Upper lobe of left lung (tissue), 4 donors: ENCODE results near the gene SLC10A1.

ENCODE experiments used
- CTCF ChIP-seq, 6 experiments: fragments of 450-650 bp in 4 of 6; fragments of 200-600 bp in 2 of 6; sonication (generic) in 2 of 6; IDR thresholded peaks; one replicate each; pipeline ENCODE4 v1.5.1; 2016 to 2019; ENCODE audit warnings: antibody characterized with exemption in 6 of 6
- EP300 ChIP-seq, 4 donors: sonication (generic); formaldehyde crosslinking; IDR thresholded peaks; one replicate each; pipeline ENCODE4 v1.5.1; 2017; ENCODE audit warnings: antibody characterized with exemption in 4 of 4, control low read depth in 2 of 4
- POLR2A ChIP-seq, 4 donors: fragments of 450-650 bp; IDR thresholded peaks; one replicate each; pipeline ENCODE4 v1.5.1; 2016 to 2017; ENCODE audit warnings: antibody characterized with exemption in 4 of 4, mild to moderate bottlenecking in 2 of 4

- TF ChIP-seq CTCF (IDR thresholded peaks at IDR 0.05) (no peak), POLR2A (IDR thresholded peaks at IDR 0.05) (no peak), EP300 (IDR thresholded peaks at IDR 0.05) (no peak)
Observed at GRCh38 chr14:69780952-69781351, 16.1 kb downstream of the SLC10A1 start.
